Measurements from ENCODE around the gene SLC2A8.

Gene SLC2A8

DNA sequence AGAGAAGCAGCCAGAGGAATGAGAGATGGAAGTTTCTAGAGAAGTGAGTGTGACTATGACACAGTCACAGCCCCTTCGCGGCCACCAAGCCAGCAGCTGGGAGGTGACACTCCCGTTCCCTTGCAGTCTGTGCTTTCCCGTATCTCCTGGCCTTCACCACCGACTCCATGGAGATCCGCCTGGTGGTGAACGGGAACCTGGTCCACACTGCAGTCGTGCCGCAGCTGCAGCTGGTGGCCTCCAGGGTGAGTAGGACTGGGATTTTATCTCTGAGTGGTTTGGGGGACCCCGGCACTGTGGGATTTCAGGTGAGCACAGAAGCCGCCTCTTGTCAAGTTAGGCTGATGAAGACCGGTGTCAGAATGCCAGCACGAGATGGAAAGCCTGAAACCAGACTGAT is 12.1 kb upstream of the SLC2A8 start:
- DNase-seq (ENCODE audit: extremely low read depth, insufficient read length) = no peak
- no peak for TF ChIP-seq CTCF (IDR thresholded peaks at IDR 0.05; ENCODE audit: insufficient read depth, low read length, poor library complexity, severe bottlenecking)
- Histone ChIP-seq H3K27me3 (replicated peaks; ENCODE audit: control insufficient read depth, insufficient read depth, low read length) (no peaks in the 10 kb centered on the region; the same call in 1 of the 2 replicates), H3K4me3 (replicated peaks; ENCODE audit: low read depth, low read length) (no peak overlapping the region), H3K36me3 (ENCODE audit: control insufficient read depth, insufficient read depth, low read length) (no peaks in the 10 kb centered on the region)

DNA sequence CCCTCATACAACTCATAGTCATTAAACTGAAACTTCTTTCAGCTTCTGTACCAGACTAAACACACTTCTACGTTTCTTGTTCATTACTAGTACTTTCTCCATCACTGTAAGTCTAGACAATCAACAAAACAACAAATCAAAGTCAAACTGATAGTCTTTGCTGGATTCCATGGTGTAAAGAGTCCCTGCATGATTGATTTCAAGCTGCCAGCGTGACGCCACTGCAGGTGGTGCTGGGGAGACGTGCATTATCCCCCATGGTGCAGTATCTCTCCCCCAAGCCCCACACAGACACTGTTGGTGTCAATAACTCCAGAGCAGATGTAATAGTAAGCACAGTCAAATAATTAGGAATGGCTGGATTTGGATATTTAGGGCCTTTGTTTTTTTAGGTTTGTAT is 10.7 kb upstream of the SLC2A8 start:
- Histone ChIP-seq H3K27me3 (replicated peaks; ENCODE audit: control insufficient read depth, insufficient read depth, low read length) (no peaks in the 10 kb centered on the region; the same call in 1 of the 2 replicates), H3K4me3 (replicated peaks; ENCODE audit: low read depth, low read length) (no peak overlapping the region), H3K36me3 (ENCODE audit: control insufficient read depth, insufficient read depth, low read length) (no peaks in the 10 kb centered on the region)
- DNase-seq (ENCODE audit: extremely low read depth, insufficient read length) = no peak
- no peak for TF ChIP-seq CTCF (IDR thresholded peaks at IDR 0.05; ENCODE audit: insufficient read depth, low read length, poor library complexity, severe bottlenecking)

DNA sequence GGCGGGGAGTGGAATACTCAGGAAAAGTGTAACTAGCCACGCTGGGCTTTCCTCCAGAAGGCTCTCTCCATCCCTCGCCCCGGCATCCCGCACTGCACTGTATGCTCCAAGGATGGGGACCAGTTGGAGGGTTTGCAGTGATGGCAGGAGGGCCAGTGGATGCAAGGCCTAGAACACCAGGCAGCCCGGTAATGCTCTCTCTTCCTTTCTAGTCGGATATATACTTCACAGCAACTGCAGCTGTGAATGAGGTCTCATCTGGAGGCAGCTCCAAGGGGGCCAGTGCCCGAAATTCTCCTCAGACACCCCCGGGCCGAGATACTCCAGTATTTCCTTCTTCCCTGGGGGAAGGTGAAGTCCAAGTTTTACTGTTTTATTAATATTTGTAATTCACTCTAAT is 10.0 kb upstream of the SLC2A8 start:
- DNase-seq (ENCODE audit: extremely low read depth, insufficient read length) = no peak
- Histone ChIP-seq H3K27me3 (replicated peaks; ENCODE audit: control insufficient read depth, insufficient read depth, low read length) (no peaks in the 10 kb centered on the region; the same call in 1 of the 2 replicates), H3K36me3 (ENCODE audit: control insufficient read depth, insufficient read depth, low read length) (no peaks in the 10 kb centered on the region), H3K4me3 (replicated peaks; ENCODE audit: low read depth, low read length) (no peak overlapping the region)
- no peak for TF ChIP-seq CTCF (IDR thresholded peaks at IDR 0.05; ENCODE audit: insufficient read depth, low read length, poor library complexity, severe bottlenecking)

- no peaks in the 10 kb centered on the region for H3K27me3 ChIP-seq (replicated peaks; ENCODE audit: control insufficient read depth, insufficient read depth, low read length)
- no peak overlapping the region for H3K4me3 ChIP-seq (replicated peaks; ENCODE audit: low read depth, low read length)
- no peak for TF ChIP-seq CTCF (IDR thresholded peaks at IDR 0.05; ENCODE audit: insufficient read depth, low read length, poor library complexity, severe bottlenecking)
- H3K36me3 ChIP-seq (ENCODE audit: control insufficient read depth, insufficient read depth, low read length) = no peaks in the 10 kb centered on the region
- peak; percentile 46 for DNase-seq (ENCODE audit: extremely low read depth, insufficient read length)
These were observed 8.7 kb upstream of the SLC2A8 start for GRCh38 chr9:127388037-127388855.

DNA sequence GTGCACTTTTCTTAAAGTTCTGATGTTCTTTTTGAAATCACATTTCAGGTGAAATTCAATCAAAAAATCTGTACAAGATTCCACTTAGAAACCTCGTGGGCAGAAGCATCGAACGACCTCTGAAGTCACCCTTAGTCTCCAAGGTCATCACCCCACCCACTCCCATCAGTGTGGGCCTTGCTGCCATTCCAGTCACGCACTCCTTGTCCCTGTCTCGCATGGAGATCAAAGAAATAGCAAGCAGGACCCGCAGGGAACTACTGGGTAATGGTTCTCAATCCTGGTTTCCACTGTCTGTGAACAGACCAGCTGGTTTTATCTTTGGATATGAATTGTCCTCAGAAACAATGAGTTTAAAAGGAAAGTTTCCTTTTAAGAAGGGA is 8.1 kb upstream of the SLC2A8 start:
- Histone ChIP-seq H3K36me3 (ENCODE audit: control insufficient read depth, insufficient read depth, low read length) (no peaks in the 10 kb centered on the region), H3K4me3 (replicated peaks; ENCODE audit: low read depth, low read length) (no peak overlapping the region), H3K27me3 (replicated peaks; ENCODE audit: control insufficient read depth, insufficient read depth, low read length) (no peaks in the 10 kb centered on the region)
- DNase-seq (ENCODE audit: extremely low read depth, insufficient read length) = no peak
- no peak for TF ChIP-seq CTCF (IDR thresholded peaks at IDR 0.05; ENCODE audit: insufficient read depth, low read length, poor library complexity, severe bottlenecking)
